Measurements from ENCODE around the gene APOL3. TPM values are rescaled to one million over a fixed set of nuclear protein-coding genes. Genes with fewer than 3 reads are reported as not detected.
"Not testable (repeated sequence)": the region's sequence is repeated elsewhere in the genome, so short reads cannot be mapped to it uniquely, and the experiment has no call there.

The APOL3 gene
- total RNA-seq, 1 experiment from 2014 or later, result not detected

- intact Hi-C loops (cut with micrococcal nuclease; ENCODE audit: unreplicated experiment), result no loop called here
- Histone ChIP-seq H3K9me3 (ENCODE audit: low read depth, low read length, poor library complexity, severe bottlenecking) (no peaks in the 10 kb centered on the region), H3K27ac (ENCODE audit: low read depth, low read length, poor library complexity, severe bottlenecking) (no peak overlapping the region), H3K4me1 (ENCODE audit: insufficient read depth, low read length, poor library complexity, severe bottlenecking) (no peaks in the 10 kb centered on the region), H3K27me3 (replicated peaks; ENCODE audit: insufficient read depth, low read depth, low read length, poor library complexity) (no peaks in the 10 kb centered on the region), H3K4me3 (ENCODE audit: low read depth, low read length, poor library complexity, severe bottlenecking) (no peak overlapping the region), H3K36me3 (ENCODE audit: insufficient read depth, low read length, poor library complexity, severe bottlenecking) (no peaks in the 10 kb centered on the region)
- no peak for DNase-seq (ENCODE audit: low spot score)
- CTCF ChIA-PET, result no interaction called here
- BruUV-seq (replicated peaks), result no TSS peak
- POLR2A ChIA-PET (ENCODE audit: low non-redundant PET), result interaction anchor here (0.6 kb wide), 1 partner anchor 790 kb away, joined by 3 read pairs; no protein-coding TSS in a partner anchor
- TF ChIP-seq, protein P1, sequence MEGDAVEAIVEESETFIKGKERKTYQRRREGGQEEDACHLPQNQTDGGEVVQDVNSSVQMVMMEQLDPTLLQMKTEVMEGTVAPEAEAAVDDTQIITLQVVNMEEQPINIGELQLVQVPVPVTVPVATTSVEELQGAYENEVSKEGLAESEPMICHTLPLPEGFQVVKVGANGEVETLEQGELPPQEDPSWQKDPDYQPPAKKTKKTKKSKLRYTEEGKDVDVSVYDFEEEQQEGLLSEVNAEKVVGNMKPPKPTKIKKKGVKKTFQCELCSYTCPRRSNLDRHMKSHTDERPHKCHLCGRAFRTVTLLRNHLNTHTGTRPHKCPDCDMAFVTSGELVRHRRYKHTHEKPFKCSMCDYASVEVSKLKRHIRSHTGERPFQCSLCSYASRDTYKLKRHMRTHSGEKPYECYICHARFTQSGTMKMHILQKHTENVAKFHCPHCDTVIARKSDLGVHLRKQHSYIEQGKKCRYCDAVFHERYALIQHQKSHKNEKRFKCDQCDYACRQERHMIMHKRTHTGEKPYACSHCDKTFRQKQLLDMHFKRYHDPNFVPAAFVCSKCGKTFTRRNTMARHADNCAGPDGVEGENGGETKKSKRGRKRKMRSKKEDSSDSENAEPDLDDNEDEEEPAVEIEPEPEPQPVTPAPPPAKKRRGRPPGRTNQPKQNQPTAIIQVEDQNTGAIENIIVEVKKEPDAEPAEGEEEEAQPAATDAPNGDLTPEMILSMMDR (conservative IDR thresholded peaks at IDR 0.05; ENCODE audit: low read depth, low read length), result no peak
Measured at GRCh38 chr22:36141481-36141880, 19.1 kb downstream of the APOL3 start.

- H3K36me3 ChIP-seq (ENCODE audit: insufficient read depth, low read length, poor library complexity, severe bottlenecking); POLR2A ChIA-PET (ENCODE audit: low non-redundant PET): not testable (repeated sequence)
Measured at GRCh38 chr22:36138709-36139108, 21.8 kb downstream of the APOL3 start.

GRCh38 chr22:36136988-36137387, 23.6 kb downstream of the APOL3 start:
- POLR2A ChIA-PET (ENCODE audit: low non-redundant PET), result no interaction called here
- intact Hi-C loops (cut with micrococcal nuclease; ENCODE audit: unreplicated experiment), result no loop called here
- TF ChIP-seq EZH2 (IDR thresholded peaks at IDR 0.05; ENCODE audit: borderline replicate concordance, low read depth, low read length, poor library complexity, severe bottlenecking), result no peak
- TF ChIP-seq, protein P1 (conservative IDR thresholded peaks at IDR 0.05; ENCODE audit: low read depth, low read length), result no peak
- no peak for DNase-seq (ENCODE audit: low spot score)
- BruUV-seq (replicated peaks), result no TSS peak
- Histone ChIP-seq H3K9me3 (ENCODE audit: low read depth, low read length, poor library complexity, severe bottlenecking) (no peaks in the 10 kb centered on the region), H3K27ac (ENCODE audit: low read depth, low read length, poor library complexity, severe bottlenecking) (no peak overlapping the region), H3K4me3 (ENCODE audit: low read depth, low read length, poor library complexity, severe bottlenecking) (no peak overlapping the region), H3K27me3 (replicated peaks; ENCODE audit: insufficient read depth, low read depth, low read length, poor library complexity) (no peaks in the 10 kb centered on the region), H3K4me1 (ENCODE audit: insufficient read depth, low read length, poor library complexity, severe bottlenecking) (peaks cover 9% of the 10 kb centered on the region), H3K36me3 (ENCODE audit: insufficient read depth, low read length, poor library complexity, severe bottlenecking) (no peaks in the 10 kb centered on the region)
- CTCF ChIA-PET, result no interaction called here

More at GRCh38 chr22:36138709-36139108, 21.8 kb downstream of the APOL3 start:
- H3K9me3 ChIP-seq (ENCODE audit: low read depth, low read length, poor library complexity, severe bottlenecking); H3K27ac ChIP-seq (ENCODE audit: low read depth, low read length, poor library complexity, severe bottlenecking); DNase-seq (ENCODE audit: low spot score); H3K4me1 ChIP-seq (ENCODE audit: insufficient read depth, low read length, poor library complexity, severe bottlenecking); H3K4me3 ChIP-seq (ENCODE audit: low read depth, low read length, poor library complexity, severe bottlenecking); BruUV-seq (replicated peaks); CTCF ChIA-PET; intact Hi-C loops (cut with micrococcal nuclease; ENCODE audit: unreplicated experiment); H3K27me3 ChIP-seq (replicated peaks; ENCODE audit: insufficient read depth, low read depth, low read length, poor library complexity): not testable (repeated sequence)

DNA sequence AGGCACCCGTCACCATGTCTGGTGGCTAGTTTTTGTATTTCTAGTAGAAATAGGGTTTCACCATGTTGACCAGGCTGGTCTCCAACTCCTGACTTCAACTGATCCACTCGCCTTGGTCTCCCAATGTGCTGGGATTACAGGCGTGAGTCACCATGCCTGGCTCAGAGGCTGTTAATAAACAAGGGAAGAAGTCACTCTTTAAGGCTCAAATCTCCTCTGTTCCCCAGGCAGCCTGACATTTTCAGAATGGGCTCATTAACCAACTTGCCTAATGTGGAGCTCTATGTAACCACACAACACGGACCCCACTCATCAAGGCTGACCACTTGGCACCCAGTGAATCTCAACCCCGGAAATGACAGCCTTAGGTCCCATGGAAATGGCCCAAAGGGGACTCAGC, 24.1 kb downstream of the APOL3 start:
- H3K27ac ChIP-seq (ENCODE audit: low read depth, low read length, poor library complexity, severe bottlenecking), result no peak overlapping the region
- intact Hi-C loops (cut with micrococcal nuclease; ENCODE audit: unreplicated experiment), result no loop called here
- no peaks in the 10 kb centered on the region for H3K36me3 ChIP-seq (ENCODE audit: insufficient read depth, low read length, poor library complexity, severe bottlenecking)
- ChIA-PET POLR2A (ENCODE audit: low non-redundant PET) (no interaction called here), CTCF (interaction anchor here (0.5 kb wide), 1 partner anchor 9 kb away, joined by 4 read pairs; no protein-coding TSS in a partner anchor)
- H3K27me3 ChIP-seq (replicated peaks; ENCODE audit: insufficient read depth, low read depth, low read length, poor library complexity), result no peaks in the 10 kb centered on the region
- no TSS peak for BruUV-seq (replicated peaks)
- H3K4me3 ChIP-seq (ENCODE audit: low read depth, low read length, poor library complexity, severe bottlenecking), result no peak overlapping the region
- DNase-seq (ENCODE audit: low spot score), result no peak
- TF ChIP-seq, protein P1 (conservative IDR thresholded peaks at IDR 0.05; ENCODE audit: low read depth, low read length), result no peak
- TF ChIP-seq EZH2 (IDR thresholded peaks at IDR 0.05; ENCODE audit: borderline replicate concordance, low read depth, low read length, poor library complexity, severe bottlenecking), result no peak
- no peaks in the 10 kb centered on the region for H3K9me3 ChIP-seq (ENCODE audit: low read depth, low read length, poor library complexity, severe bottlenecking)
- peaks cover 9% of the 10 kb centered on the region for H3K4me1 ChIP-seq (ENCODE audit: insufficient read depth, low read length, poor library complexity, severe bottlenecking)
